GM21786 (cell line): ENCODE measurements around the gene FNDC7.
"Not testable (repeated sequence)": the region's sequence is repeated elsewhere in the genome, so short reads cannot be mapped to it uniquely, and the experiment has no call there.

Experiments
- ATAC-seq: cut with Tn5 transposase; IDR thresholded peaks from one replicate; pipeline ENCODE4 v1.9.1; 2021; ENCODE audit not compliant: unreplicated experiment

FNDC7 gene, protein sequence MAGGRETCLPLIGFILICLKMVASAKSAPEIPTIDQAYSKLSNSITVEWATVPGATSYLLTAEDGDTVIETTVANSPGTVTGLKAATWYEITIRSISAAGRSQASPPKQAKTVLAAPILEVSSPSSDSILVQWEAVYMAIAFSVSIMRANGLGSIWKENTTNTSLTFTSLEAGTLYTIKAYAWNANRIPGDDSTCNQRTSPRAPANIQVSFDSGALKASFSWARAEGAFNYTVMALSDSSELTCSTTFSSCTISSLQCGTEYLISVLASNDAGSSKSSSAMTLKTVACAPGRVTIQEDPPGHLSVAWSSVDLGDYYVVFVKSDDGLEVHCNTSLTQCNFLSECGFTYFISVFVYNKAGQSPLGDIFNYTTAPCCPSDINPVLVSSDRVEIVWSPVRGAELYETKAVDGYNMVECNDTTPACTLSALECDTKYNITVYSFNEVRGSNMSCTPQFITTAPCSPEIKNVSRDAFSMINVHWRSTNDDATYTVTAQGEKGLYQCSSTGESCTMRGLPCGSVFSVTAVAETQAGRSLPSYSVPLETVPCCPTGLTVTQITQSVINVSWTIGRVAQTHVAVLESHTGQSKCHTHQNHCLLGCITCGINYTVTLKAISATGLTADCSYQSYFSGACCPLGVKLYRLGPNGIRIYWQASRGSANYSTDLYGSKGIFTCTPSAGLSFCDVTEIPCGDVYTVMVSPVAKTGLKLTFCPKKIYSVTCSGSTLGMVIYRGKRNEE

DNA sequence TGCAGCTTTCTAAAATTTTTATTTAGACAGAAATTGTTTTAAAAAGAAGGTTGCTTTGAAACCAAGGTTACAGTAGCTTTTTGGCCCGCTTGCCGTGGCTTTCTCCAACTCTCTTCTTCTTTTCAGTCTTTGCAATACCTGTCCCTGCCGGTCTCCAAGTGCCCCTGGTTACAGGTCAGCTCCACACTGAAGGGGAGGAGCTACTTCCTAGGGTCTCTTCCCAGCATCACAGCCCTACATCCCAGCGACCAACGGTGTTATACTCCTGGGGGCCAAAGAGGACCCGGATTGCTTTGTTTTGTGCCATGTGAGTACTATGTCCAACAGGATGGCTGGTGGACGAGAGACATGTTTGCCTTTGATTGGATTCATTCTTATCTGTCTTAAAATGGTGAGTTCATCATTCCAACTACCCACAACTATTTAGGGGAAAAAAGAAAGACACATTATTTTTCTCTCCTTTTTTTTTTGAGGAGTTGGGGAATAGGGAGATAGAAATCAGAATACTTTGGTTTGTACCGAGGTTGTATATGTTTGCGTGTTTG lies at the start of gene FNDC7:
Gene FNDC7, plus strand, starts transcription at position 303 of the 545 bp plus-strand sequence. Its CDS starts 26 bp downstream, at position 329.
- ATAC-seq = no peak

DNA sequence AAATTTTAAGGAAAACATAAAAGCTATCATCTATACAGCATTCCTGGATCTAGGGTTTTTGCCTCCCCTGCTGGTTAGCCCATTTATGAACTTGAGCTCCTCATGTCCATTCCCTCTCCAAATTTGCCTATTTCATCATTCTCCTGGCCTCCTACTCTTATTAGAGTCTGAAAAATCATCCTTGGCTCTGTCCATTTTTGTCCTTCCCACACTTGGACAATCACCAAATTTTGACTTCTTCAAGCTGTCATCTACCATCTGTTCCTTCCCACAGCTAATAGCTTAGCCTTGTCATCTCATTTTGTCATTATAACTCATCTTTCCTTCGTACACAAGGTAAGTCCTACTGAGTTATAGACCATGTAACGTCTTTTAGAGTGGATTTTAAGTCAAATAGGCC lies 49.6 kb upstream of the FNDC7 start:
- ATAC-seq = no peak

DNA sequence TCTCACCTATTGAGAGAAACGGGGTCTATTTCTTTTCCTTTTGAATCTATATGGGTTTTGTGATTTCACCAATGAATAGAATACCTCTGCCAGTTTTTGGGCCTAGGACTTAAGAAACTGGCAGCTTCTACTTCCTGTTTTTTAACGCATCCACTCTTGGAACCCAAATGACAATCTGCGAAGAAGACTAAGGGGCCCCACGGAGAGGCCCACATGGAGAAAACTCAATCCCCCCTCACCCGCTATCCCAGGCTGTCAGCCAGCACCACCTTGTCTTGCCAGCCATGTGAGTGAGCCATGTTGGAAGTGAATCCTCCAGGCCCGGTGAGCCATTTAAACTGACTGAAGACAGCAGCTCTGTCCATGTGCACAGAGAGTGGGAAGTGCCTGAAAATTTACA lies 48.2 kb upstream of the FNDC7 start:
- no peak for ATAC-seq

DNA sequence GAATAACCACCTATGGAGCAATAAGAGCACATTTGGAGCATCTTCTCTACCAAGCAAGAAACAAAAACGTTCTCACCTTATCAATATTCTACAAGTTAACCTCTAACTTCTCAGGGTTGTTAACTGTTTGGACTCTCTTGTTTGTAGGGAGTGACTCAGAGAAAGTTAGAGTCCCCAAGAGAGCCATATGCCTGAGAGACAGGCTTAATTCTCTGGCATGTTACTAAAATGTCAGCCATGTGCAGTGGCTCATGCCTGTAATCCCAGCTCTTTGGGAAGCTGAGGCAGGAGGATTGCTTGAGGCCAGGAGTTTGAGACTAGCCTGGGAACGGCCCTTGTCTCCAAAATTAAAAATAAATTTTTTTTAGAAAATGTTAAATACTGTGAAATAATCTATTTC lies 47.6 kb upstream of the FNDC7 start:
- ATAC-seq = no peak

DNA sequence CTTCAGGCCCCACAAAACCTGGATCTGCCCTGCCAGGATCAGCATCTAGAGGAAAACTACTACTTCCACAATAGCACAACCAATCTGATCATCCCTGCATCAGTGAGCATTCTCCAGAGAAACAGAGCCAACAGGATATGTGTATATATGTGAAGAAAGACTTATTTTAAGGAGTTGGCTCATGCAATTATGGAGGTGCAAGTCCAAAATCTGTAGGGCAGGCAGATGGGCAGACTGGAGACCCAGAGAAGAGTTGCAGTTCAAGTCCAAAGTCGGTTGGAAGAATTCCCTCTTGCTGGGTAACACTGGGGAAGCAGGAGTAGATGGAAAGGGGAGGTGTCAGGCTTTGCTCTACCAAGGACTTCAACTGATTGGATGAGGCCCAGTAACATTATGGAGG lies 46.9 kb upstream of the FNDC7 start:
- no peak for ATAC-seq

DNA sequence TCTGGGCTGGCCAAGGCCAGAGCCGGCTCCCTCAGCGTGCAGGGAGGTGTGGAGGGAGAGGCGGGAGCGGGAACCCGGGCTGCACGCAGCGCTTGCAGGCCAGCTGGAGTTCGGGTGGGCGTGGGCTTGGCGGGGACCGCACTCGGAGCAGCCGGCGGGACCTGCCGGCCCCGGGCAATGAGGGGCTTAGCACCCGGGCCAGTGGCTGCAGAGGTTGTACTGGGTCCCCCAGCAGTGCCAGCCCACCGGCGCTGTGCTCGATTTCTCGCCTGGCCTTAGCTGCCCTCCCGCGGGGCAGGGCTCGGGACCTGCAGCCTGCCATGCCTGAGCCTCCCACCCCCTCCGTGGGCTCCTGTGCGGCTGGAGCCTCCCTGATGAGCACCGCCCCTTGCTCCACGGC lies 45.3 kb upstream of the FNDC7 start:
- not testable (repeated sequence) for ATAC-seq

DNA sequence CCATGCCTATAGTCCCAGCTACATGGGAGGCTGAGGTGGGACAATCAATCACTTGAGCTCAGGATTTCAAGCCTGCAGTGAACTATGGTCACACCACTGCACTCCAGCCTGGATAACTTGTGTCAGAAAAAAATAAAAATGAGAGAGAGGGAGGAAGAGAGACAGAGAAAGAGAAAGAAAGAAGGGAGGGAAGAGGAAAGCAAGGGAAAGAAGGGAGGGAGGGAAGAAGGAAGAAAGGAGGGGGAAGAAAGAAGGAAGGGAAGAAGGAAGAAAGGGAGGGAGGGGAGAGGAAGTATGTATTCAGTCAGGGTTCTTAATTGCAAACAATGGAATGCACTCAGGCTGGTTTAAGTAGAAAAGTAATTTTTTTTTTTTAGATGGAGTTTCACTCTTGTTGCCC lies 43.9 kb upstream of the FNDC7 start:
- no peak for ATAC-seq

DNA sequence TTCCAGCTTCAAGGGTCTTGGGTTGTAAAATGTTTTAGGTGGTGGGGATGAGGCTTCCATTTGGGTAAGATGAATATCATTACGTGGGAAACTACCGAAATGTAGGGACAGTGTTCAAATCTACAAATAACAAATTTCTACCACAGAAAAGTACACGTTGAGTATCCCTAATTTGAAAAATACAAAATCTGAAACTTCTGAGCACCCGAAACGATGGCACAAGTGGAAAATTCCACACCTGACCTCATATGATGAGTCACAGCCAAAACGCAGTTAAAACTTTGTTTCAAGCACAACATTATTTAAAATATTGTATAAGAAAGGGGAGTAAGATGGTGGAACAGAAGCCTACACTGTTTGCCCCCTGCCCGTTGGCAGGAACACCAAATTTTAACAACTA lies 43.0 kb upstream of the FNDC7 start:
- no peak for ATAC-seq

DNA sequence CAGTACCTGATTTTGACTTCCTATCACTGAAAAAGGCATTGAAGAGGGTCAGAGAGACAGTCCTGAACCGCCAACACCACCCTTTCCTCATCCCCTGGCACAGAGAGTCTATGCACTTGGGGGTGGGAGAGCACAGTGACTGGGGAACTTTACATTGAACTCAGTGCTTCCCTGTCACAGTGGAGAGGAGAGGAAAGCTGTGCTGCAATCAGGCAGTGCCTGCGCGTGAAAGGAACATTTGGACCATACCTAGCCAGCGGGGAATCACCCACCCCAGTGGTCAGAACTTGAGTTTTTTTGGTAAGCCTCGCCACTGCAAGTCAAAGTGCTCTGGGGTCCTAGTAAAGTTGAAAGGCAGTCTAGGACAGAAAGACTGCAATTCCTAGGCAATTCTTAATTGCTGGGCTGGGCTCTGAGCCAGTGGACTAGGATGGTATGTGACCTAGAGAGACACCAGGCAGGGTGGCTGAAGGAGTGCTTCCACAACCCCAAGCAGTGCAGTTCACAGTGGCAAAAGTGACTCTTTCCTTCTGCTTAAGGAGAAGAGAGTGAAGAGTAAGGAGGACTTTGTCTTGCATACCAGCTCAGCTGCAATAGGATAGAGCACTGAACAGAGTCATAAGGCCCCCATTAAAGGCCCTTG lies 42.5 kb upstream of the FNDC7 start:
- no peak for ATAC-seq

DNA sequence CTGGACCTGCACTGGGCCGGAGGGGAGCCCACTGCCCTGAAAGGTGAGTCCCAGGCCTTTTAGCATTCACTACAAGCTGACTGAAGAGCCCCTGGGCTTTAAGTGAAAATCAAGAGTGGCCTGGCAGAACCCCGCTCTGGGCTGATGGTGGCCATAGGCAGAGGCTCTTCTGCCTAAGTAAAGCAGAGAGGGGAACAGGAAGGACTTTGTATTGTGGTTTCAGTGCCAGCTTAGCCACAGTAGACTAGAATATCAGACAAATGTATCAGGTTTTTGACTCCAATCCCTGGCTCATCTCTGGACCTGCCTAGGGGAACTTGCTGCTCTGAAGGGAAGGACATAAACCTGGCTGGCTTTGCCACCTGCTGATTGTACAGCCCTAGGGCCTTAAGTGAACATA lies 41.6 kb upstream of the FNDC7 start:
- ATAC-seq = no peak

DNA sequence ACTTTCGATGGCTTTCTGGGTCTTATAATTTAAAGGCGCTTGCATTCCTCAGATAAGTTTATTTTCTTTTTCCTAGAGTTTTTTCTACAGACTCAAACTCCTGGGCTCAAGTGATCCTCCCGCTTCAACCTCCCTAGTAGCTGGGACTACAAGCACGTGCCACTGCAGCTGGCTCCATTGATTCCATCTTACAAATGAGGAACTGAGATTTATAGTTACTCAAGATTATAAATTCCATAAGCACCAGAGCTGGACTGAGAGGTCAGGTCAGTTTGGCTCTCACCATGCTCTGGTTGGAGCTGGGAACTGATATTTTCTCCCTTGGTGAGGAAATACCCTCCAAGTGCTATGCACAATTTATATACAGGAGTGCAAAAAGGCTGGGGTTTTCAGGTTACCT lies 34.0 kb upstream of the FNDC7 start:
- ATAC-seq = no peak

DNA sequence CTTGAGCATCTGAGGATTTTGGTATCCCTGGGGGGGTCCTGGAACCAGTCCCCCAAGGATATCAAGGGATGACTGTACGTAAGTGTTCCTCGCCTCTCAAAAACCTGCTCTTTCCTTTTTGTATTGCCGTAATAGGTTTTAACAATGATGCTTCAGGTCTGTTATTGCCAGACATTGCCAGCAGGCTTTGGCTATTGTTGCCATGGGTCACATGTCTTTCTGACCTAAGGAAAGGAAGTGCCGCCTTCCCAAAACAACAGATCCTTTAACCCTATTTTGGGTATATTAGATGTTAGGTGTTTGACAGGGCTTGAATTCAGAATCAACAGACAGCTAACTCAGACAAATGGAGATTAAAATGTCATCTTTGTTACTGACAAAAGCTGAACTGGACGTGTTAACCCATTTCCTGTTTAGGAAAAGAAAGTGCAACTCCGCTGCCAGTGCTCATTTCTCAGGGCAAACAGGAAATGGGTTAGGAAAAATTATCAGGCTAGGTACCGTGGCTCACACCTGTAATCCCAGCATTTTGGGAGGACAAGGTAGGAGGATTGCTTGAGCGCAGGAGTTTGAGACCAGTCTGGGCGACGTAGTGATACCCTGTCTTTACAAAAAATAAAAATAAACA lies 33.0 kb upstream of the FNDC7 start:
- no peak for ATAC-seq

DNA sequence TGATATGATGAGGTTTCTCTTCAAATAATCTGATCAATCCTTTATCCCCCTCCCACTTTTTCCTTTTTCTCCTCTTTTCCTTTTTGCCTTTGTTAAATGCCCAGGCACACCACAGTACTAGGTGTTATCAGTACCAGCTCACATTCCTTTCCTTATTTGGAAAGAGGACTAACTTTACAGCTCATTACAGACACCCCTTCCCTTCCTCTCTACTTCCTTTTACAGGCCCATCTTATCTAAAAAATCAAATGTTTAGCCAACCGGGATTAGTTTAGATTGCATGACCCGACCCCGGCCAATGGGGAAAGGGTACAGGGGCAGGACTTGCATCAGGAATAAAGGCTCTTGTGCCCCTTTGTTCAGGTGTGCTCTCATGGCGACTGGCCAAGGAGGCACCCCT lies 31.0 kb upstream of the FNDC7 start:
- not testable (repeated sequence) for ATAC-seq

DNA sequence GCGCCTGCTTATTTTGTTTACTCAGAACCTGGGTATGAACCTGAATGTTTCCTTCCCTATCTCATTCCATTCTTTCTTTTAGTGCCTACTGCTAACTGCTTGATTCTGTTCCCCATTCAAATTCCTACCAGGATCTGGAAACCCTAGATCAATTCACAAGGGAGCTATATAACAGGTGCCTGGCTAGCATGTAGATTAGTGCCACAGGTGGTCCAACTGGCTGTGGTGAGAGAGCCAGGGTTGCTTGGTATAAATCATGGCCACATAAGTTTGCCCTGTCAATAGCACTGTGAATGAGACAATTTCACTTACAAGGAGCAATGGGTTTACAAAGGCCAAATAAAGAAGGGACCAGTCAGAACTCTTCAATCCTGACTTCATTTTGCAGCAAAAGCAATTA lies 27.2 kb upstream of the FNDC7 start:
- ATAC-seq = no peak

DNA sequence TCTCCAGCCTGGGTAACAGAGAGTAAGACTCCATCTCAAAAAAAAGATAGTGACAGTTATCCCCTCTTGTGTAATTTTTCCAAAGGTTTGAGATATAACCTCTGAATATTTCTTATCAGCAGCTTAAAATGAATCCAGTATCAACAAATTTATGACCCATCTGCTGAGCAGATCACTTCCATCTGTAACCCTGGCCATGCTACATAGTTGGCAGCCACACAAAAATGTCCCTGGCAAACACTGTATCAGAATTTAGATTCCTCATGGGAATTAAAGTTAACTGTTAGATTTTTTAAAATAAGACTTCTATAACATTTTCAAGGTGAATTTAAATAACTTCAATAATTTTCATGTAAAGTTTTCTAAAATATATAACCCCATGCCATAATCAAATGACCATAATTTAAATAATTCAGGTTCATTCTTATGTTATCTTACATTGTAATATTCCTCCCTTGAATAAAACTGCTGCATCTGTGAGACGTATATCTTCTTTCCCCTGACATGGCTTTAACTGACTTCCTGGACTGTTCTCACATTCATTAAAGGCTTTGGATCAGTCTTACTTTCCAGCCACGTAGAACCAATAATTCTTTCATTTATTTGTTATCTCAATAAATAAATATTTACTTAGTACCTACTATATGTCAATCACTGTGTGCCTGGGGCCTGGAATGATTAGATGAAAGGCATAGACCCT lies 25.9 kb upstream of the FNDC7 start:
- ATAC-seq = no peak

DNA sequence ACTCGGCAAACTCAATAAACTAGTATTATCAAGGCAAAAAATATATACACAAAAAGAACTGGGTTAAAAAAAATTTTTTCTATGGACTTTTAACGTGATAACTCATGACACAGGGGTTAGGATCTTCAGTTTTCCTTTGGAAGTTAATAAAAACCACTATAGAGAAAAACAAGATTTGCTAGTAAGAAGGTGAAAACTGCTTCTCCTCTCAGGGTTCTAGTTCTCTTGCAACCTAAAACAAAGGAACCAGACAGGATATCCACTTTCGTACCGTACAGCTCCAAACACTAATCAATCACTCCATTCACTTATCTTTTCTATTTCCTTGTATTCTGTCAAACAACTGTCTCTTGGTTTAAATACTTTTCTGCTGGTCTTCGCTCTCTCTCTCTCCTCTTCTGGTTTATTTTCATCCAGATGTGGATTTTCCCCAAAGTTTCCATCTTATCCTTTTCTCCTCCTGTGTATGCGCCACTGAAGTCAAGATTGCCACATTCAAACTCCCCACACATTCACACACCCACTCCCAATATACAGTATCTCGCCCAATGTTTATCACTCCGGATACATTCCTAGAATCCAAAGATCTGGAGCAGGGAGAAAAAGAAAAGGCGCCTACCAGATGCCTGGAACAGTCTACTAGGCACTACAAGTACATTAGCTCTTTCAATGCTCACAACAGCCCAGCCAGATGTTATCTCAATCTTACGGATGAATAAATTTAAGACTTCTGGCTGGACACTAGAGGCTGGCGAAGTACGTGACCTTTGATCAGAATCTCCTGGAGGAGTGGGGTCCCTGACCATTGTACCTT lies 21.4 kb upstream of the FNDC7 start:
- ATAC-seq = peak; percentile 0

DNA sequence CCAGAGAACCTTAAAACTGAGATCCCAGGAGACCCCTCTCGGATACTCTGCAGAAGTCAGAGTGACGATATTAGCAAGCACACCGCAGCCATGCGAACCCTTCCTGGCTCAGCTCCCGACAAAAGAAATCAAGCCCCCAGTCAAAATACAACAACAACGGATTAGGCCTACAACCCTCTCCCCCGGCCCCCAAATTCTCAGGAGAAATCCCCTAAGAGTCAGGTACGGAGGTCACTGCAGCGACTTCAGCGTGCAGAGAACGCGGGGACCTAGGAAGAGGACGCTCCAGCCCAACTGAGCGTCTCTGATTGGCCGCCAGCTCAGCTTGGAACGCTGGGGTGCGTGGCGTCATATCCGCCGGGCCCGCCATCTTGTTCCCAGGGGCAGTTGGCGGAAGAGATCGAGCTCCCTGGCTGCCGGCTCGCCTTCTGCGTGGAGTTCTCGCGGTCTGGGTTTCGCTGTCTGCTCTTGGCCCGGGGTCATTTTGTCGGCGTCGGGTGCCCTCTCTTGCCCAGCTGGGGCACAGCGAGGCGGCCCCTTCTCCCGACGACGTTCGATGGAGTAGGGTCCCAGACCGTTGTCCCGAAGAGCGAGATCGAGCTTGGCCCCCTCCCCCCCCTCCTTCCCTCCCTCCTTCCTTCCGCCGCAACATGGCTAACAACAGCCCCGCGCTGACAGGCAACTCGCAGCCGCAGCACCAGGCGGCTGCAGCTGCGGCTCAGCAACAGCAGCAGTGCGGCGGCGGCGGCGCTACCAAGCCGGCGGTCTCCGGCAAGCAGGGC lies 20.6 kb upstream of the FNDC7 start, which contains the start of gene PRPF38B:
Gene PRPF38B, plus strand, starts transcription at position 369 of the 782 bp plus-strand sequence. Its CDS starts 282 bp downstream, at position 651.
- peak; percentile 91 for ATAC-seq

DNA sequence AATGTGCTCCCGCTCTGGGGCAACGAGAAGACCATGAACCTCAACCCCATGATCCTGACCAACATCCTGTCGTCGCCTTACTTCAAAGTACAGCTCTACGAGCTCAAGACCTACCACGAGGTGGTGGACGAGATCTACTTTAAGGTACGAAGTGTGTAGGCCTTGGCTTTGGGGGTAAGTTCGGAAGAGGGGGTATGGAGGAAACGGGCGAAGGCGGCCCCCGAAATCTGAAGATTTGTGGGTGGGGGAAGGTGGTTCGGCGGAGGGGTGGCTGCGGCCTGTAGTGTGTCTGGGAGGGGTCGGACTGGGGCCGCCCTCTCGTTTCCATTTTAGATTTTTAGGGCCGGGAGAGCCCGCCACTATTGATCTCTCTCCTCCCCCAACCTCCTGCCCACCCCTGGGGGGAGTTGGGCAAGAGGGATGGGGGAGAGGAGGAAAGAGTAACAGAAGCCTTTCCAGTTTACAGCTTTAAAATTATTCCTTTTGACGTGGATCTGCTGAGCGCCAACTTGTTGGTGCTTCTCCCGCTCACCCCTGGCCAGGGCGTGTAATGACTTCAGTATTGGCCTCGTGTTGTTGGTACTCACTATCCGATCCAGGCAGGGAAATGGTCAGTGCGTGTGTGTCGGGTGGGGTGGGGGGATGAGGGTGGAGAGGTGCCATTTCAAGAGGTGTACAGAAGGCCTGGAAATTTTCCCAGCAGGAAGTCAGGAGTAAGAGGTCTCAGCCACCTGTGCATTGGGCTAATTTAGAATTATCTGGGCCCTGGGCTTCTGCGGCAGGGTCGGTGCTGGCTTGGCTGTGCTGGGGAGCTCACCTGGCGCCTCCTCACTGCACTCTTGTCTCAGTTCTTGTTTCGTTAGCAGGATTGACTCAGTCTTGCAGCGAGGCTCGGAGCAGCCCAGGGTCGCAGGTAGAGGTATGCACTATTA lies 19.7 kb upstream of the FNDC7 start:
- peak; percentile 57 for ATAC-seq
